Adipocyte (in vitro differentiated cells): ENCODE data around the gene DGKI.
"Not testable (repeated sequence)": the region's sequence is repeated elsewhere in the genome, so short reads cannot be mapped to it uniquely, and the experiment has no call there.

Source experiments
- DNase-seq: peaks from one replicate; pipeline ENCODE4 v3.0.0-alpha.2; 2015; ENCODE audit warnings: low read depth
- H3K27me3 ChIP-seq: replicated peaks from 2 replicates; pipeline ENCODE4 v1.7.0; 2013; ENCODE audit warnings: mild to moderate bottlenecking, low read length, moderate library complexity; ENCODE audit not compliant: control insufficient read depth, insufficient read depth
- H3K36me3 ChIP-seq: 2 replicates; pipeline ENCODE4 v1.7.0; 2013; ENCODE audit warnings: low read length, mild to moderate bottlenecking, moderate library complexity; ENCODE audit not compliant: control insufficient read depth, insufficient read depth, severe bottlenecking
- H3K4me1 ChIP-seq: 2 replicates; pipeline ENCODE4 v1.7.0; 2013; ENCODE audit warnings: mild to moderate bottlenecking, low read length, moderate library complexity; ENCODE audit not compliant: control insufficient read depth, insufficient read depth
- H3K4me3 ChIP-seq: 2 replicates; pipeline ENCODE4 v1.7.0; 2013; ENCODE audit warnings: mild to moderate bottlenecking, low read length, moderate library complexity
- H3K9ac ChIP-seq: 2 replicates; pipeline ENCODE4 v1.7.0; 2013; ENCODE audit warnings: mild to moderate bottlenecking, low read length, moderate library complexity
- H3K9me3 ChIP-seq: 2 replicates; pipeline ENCODE4 v1.7.0; 2013; ENCODE audit warnings: mild to moderate bottlenecking, low read length, moderate library complexity; ENCODE audit not compliant: control insufficient read depth

DGKI gene

GRCh38 chr7:137848095-137848494, 1.3 kb upstream of the DGKI start:
- Histone ChIP-seq H3K9ac (no peak overlapping the region), H3K4me3 (no peak overlapping the region), H3K9me3 (no peaks in the 10 kb centered on the region), H3K4me1 (peaks cover 9% of the 10 kb centered on the region), H3K36me3 (no peaks in the 10 kb centered on the region), H3K27me3 (no peaks in the 10 kb centered on the region)
- no peak for DNase-seq

- H3K27me3 ChIP-seq = no peaks in the 10 kb centered on the region
- peaks cover 9% of the 10 kb centered on the region for H3K4me1 ChIP-seq
- no peak for DNase-seq
- H3K9ac ChIP-seq = peak overlapping the region; percentile 82
- H3K36me3 ChIP-seq = no peaks in the 10 kb centered on the region
- peak overlapping the region; percentile 80 for H3K4me3 ChIP-seq
- no peaks in the 10 kb centered on the region for H3K9me3 ChIP-seq
These were observed 835 bp upstream of the DGKI start for GRCh38 chr7:137847568-137848050.

DNA sequence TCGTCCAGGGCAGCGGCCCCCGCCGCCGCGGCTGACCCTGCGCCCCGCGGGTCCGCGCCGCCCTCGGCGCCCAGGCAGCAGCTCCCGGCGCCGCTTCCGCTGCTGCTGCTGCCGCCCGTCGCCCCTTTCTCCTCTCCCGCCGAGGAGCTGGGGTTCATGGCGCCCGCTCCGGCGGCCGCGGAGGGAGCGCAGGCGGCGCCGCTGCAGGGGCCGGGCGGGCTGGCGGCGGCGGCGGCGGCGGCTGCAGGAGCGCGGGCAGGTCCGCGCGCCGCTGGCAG, 286 bp downstream of the DGKI start:
- Histone ChIP-seq H3K4me1 (peaks cover 9% of the 10 kb centered on the region), H3K4me3 (peak overlapping the region; percentile 80), H3K27me3 (no peaks in the 10 kb centered on the region), H3K9me3 (no peaks in the 10 kb centered on the region), H3K36me3 (no peaks in the 10 kb centered on the region), H3K9ac (peak overlapping the region; percentile 70)
- no peak for DNase-seq

- no peaks in the 10 kb centered on the region for H3K36me3 ChIP-seq
- DNase-seq = no peak
- no peaks in the 10 kb centered on the region for H3K9me3 ChIP-seq
- H3K4me1 ChIP-seq = peaks cover 22% of the 10 kb centered on the region
- no peak overlapping the region for H3K4me3 ChIP-seq
- H3K27me3 ChIP-seq = no peaks in the 10 kb centered on the region
- H3K9ac ChIP-seq = no peak overlapping the region
These were observed 1.9 kb downstream of the DGKI start for GRCh38 chr7:137844677-137845425.

DNA sequence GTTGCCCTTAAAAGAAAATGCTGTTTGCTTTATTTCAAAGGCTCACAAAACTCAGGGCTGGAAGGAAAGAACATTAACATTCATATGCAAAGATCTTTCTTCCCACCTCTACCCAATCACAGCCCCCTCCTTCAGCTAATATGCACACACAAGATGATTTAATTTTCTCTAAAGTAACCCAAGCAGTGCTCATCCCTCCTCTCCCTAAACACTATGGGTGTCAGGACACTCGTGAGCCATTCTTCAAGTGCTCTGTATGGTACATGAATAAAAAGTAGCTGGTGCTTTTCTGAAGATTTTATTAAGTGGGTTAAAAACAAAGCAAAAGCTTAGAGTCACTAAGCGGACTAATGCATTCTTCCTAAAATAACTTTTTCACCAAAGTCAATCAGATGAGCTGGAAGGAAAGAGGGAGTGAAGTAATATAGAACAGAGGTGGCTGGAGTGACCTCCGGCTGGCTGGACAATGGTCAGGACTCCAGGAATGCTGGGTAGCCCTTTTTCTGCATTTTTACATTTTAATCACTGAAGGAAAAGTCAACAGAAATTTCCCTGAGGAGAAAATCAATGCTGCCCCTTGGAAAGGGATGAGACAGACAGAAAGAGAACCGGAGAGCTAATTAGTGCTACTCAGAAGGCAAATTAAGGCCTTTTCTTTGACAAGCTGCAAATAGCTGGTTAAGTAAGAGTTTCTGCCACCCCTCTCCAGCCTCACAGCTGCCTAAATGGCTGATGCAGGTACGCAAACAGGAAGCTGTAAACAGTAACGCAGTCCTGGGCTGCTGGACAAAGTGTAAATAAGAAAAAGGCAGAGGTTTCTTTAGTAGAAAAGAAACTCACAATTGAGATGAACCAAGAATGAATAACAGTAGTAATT, 6.6 kb downstream of the DGKI start:
- DNase-seq = no peak
- Histone ChIP-seq H3K4me1 (peaks cover 52% of the 10 kb centered on the region), H3K27me3 (no peaks in the 10 kb centered on the region), H3K9ac (peak overlapping the region; percentile 61), H3K36me3 (no peaks in the 10 kb centered on the region), H3K4me3 (peak overlapping the region; percentile 8), H3K9me3 (no peaks in the 10 kb centered on the region)

DNA sequence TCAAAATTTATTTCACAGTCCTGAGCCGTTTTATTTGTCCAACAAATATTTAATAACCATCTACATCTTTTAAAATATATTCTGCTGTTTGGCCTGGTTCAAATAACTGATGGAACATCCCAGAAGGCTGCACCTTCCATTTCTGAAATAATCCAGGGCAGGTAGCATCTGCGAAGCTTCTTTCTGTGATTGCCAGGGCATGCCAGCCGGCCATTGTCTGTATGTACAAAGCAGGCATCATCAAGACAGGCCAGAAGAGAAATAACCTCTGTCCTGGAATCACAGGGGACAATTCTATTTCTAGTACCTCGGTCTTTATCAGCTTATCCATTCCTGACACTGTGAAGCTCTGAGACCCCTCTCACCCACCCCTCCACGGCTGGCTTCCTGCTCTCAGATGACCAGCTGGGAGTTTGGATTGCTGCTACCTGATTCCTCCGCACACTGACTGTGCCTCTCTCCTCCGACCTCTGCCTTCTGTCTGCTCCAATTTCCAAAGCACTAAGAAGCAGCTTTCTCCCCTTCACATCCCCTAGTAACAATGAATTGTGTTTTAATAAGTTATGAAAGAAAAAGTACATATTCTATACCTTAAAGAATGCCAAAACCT, 8.0 kb downstream of the DGKI start:
- Histone ChIP-seq H3K27me3 (no peaks in the 10 kb centered on the region), H3K4me1 (peaks cover 61% of the 10 kb centered on the region), H3K4me3 (no peak overlapping the region), H3K9me3 (no peaks in the 10 kb centered on the region), H3K9ac (peak overlapping the region; percentile 58), H3K36me3 (no peaks in the 10 kb centered on the region)
- no peak for DNase-seq

- Histone ChIP-seq H3K4me3 (no peak overlapping the region), H3K4me1 (peaks cover 61% of the 10 kb centered on the region), H3K27me3 (no peaks in the 10 kb centered on the region), H3K9me3 (peaks cover 15% of the 10 kb centered on the region), H3K9ac (no peak overlapping the region), H3K36me3 (no peaks in the 10 kb centered on the region)
- DNase-seq = peak; percentile 45
These were observed 10.2 kb downstream of the DGKI start for GRCh38 chr7:137836541-137836940.

DNA sequence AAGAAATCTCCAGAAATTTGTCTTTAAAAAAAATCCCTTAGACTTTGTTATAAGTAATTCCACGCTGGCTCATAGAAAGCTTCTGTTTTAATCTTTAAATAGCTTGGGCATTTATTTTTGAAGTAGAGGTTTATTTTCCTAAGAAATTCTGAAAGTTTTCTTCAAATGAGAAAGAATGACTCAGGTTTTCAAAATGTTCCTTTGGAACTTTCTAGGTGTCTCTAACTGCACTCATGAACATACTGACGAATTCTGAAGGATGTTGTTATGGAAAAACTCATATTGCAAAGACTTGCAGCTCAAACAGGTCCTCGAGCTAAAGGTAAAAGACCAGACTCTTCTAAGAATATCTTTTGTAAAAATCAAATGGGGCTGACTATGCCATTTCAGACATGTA, 10.7 kb downstream of the DGKI start:
- DNase-seq = peak; percentile 57
- Histone ChIP-seq H3K27me3 (no peaks in the 10 kb centered on the region), H3K36me3 (no peaks in the 10 kb centered on the region), H3K9ac (no peak overlapping the region), H3K4me1 (peaks cover 61% of the 10 kb centered on the region), H3K4me3 (no peak overlapping the region), H3K9me3 (peaks cover 15% of the 10 kb centered on the region)

GRCh38 chr7:137835486-137836112, 11.2 kb downstream of the DGKI start:
- H3K4me1 ChIP-seq = peaks cover 55% of the 10 kb centered on the region
- no peaks in the 10 kb centered on the region for H3K36me3 ChIP-seq
- H3K27me3 ChIP-seq = no peaks in the 10 kb centered on the region
- no peak for DNase-seq
- no peak overlapping the region for H3K4me3 ChIP-seq
- no peak overlapping the region for H3K9ac ChIP-seq
- H3K9me3 ChIP-seq = peaks cover 15% of the 10 kb centered on the region

GRCh38 chr7:137834552-137834951, 12.2 kb downstream of the DGKI start:
- H3K4me3 ChIP-seq = no peak overlapping the region

DNA sequence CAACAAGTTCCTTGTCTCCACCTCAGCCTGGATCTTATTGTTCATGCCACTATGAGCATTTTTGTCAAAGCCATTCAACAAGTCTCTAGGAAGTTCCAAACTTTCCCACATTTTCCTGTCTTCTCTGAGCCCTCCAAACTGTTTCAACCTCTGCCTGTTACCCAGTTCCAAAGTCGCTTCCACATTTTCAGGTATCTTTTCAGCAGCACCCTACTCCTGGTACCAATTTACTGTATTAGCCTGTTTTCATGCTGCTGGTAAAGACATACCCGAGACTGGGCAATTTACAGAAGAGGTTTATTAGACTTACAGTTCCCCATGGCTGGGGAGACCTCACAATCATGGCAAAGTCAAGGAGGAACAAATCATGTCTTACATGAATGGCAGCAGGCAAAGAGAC, 13.8 kb downstream of the DGKI start:
- Histone ChIP-seq H3K9me3 (peaks cover 15% of the 10 kb centered on the region), H3K4me1 (peaks cover 54% of the 10 kb centered on the region)
- H3K9ac ChIP-seq, H3K36me3 ChIP-seq, DNase-seq, H3K4me3 ChIP-seq, H3K27me3 ChIP-seq: not testable (repeated sequence)

More at GRCh38 chr7:137834552-137834951, 12.2 kb downstream of the DGKI start:
- Histone ChIP-seq H3K27me3 (no peaks in the 10 kb centered on the region), H3K9me3 (peaks cover 15% of the 10 kb centered on the region), H3K4me1 (peaks cover 55% of the 10 kb centered on the region), H3K36me3 (no peaks in the 10 kb centered on the region), H3K9ac (no peak overlapping the region)
- peak; percentile 70 for DNase-seq
